ENCODE results near the gene PPM1E.
A peak's percentile ranks its signal among the peaks of the same experiment; 100 is the strongest.

Gene PPM1E

GRCh38 chr17:58756246-58757161, 850 bp downstream of the PPM1E start:
- TF ChIP-seq TAF1 (IDR thresholded peaks at IDR 0.05; ENCODE audit: borderline replicate concordance, insufficient read depth, low read length) = no peak
- TF ChIP-seq REST (IDR thresholded peaks at IDR 0.05; ENCODE audit: insufficient read depth in 1 of 2, low read depth in 2 of 2, low read length in 2 of 2) = 0 out of 4 replicates have a peak, but pooled peaks of 1 of the 2 experiments have one; percentile 4

- TF ChIP-seq FOXP2 (optimal IDR thresholded peaks at IDR 0.05; ENCODE audit: borderline replicate concordance, extremely low read depth, extremely low read length, insufficient read depth) = no peak
- TF ChIP-seq TAF1 (IDR thresholded peaks at IDR 0.05; ENCODE audit: borderline replicate concordance, insufficient read depth, low read length) = no peak
- no peak for TF ChIP-seq SIN3A (IDR thresholded peaks at IDR 0.05; ENCODE audit: borderline replicate concordance, insufficient read depth, low read length)
- no peak for TF ChIP-seq REST (IDR thresholded peaks at IDR 0.05; ENCODE audit: insufficient read depth in 1 of 2, low read depth in 2 of 2, low read length in 2 of 2)
- no peak for TF ChIP-seq POLR2AphosphoS5 (IDR thresholded peaks at IDR 0.05; ENCODE audit: low read depth, low read length)
Measured at GRCh38 chr17:58757162-58757613, 1.5 kb downstream of the PPM1E start.

DNA sequence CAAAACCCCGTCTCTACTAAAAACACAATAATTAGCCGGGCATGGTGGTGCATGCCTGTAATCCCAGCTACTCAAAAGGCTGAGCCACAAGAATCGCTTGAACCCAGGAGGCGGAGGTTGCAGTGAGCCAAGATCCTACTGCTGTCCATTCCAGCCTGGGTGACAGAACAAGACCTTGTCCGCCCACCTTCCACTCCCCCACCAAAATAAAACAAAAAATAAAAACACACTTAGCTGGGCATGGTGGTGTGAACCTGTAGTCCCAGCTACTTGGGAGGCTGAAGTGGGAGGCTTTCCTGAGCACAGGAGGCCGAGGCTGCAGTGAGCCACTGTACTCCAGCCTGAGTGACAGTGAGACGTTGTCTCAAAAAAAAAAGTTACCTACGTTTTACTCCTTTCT, 3.2 kb downstream of the PPM1E start:
- no peak for TF ChIP-seq TAF1 (IDR thresholded peaks at IDR 0.05; ENCODE audit: borderline replicate concordance, insufficient read depth, low read length)
- no peak for TF ChIP-seq REST (IDR thresholded peaks at IDR 0.05; ENCODE audit: insufficient read depth in 1 of 2, low read depth in 2 of 2, low read length in 2 of 2)
- TF ChIP-seq FOXP2 (optimal IDR thresholded peaks at IDR 0.05; ENCODE audit: borderline replicate concordance, extremely low read depth, extremely low read length, insufficient read depth) = no peak
- TF ChIP-seq SIN3A (IDR thresholded peaks at IDR 0.05; ENCODE audit: borderline replicate concordance, insufficient read depth, low read length) = no peak
- TF ChIP-seq POLR2AphosphoS5 (IDR thresholded peaks at IDR 0.05; ENCODE audit: low read depth, low read length) = no peak

- TF ChIP-seq TAF1 (IDR thresholded peaks at IDR 0.05; ENCODE audit: borderline replicate concordance, insufficient read depth, low read length) (no peak), SIN3A (IDR thresholded peaks at IDR 0.05; ENCODE audit: borderline replicate concordance, insufficient read depth, low read length) (no peak), POLR2AphosphoS5 (IDR thresholded peaks at IDR 0.05; ENCODE audit: low read depth, low read length) (no peak), REST (IDR thresholded peaks at IDR 0.05; ENCODE audit: insufficient read depth in 1 of 2, low read depth in 2 of 2, low read length in 2 of 2) (no peak)
Measured at GRCh38 chr17:58759522-58759921, 3.9 kb downstream of the PPM1E start.
